ENCODE measurements around the gene ARMS2.
A peak's percentile ranks its signal among the peaks of the same experiment; 100 is the strongest.

The ARMS2 gene, protein sequence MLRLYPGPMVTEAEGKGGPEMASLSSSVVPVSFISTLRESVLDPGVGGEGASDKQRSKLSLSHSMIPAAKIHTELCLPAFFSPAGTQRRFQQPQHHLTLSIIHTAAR

DNA sequence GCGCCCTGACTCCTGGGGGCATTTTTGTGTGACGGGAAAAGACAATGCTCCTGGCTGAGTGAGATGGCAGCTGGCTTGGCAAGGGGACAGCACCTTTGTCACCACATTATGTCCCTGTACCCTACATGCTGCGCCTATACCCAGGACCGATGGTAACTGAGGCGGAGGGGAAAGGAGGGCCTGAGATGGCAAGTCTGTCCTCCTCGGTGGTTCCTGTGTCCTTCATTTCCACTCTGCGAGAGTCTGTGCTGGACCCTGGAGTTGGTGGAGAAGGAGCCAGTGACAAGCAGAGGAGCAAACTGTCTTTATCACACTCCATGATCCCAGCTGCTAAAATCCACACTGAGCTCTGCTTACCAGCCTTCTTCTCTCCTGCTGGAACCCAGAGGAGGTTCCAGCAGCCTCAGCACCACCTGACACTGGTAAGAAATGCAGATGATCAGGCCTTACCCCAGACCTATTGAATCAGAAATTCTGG is at the start of gene ARMS2:
Gene ARMS2, plus strand, starts transcription at position 51 of the 478 bp plus-strand sequence. Its CDS starts 75 bp downstream, at position 126.
- DNase-seq (ENCODE audit: low read depth) = no peak

DNA sequence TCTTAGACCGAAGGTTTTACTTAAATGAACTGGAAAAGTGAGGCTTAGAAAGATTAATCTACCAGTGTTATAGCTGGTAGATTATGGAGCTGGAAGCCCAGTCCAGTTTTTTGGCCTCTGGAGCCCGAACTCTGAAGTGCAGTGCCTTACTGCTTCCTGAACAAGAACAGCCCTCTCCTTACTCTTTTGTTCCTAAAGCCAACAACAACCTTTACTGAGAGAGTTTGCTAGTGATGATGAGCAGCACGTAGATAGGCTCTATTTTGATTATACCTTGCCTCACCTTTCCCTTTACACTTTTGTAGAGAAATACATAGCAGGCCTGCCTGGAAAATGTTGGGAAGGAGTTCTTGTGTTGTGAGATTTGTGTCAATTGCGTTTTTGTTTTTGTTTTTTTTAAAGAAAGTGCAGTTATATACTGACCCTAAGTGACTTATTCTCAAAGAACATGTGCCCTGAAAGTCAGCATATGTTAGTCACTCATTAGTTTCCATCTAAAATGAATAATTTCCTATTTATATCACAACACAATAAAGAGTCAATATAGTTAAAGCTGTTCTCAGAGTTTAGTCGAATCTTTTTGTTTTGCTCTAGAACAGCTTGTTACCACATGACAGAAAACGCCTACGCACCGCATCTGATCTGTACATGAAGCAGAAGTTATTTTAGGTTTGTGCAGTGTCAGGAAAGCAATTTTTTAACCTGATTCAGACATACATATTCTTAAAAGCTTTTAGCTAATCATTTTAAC is 46.9 kb upstream of the ARMS2 start:
- peak; percentile 26 for DNase-seq (ENCODE audit: low read depth)

DNA sequence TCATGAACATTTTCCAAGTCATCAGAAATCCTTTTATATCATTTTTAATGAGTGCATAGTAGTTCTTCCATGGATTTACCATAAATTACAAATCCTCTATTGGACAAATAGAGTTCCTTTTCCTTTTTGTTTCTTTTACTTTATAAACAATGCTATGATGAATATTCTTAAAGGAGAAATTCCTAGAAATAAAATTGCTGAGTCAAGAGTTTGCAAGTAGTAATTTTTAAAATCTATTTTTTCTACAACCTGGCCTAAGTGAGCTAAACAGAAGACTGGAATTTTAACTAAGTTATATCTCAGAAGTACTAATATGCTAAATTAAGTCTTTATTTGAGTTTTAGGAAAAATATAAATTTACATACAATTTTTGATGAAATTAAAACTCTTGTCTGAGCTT is 41.1 kb upstream of the ARMS2 start:
- DNase-seq (ENCODE audit: low read depth) = no peak

DNA sequence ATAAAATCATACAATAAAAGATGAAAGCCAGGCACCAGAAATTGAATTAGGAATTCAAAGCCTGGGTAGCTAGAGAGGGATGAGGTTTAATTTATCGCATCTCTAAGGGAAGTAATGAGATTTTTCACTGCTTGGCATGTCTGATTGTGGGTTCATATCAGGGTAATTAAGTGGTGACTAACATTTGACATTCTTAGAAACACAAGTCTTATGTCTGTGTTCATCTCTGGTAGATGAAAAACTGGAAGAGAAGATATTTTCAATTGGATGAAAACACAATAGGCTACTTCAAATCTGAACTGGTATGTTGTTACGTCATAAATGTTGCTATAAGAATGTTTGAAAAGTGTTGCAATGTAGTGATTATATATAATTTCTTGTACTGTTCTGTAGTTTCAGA is 36.8 kb upstream of the ARMS2 start:
- DNase-seq (ENCODE audit: low read depth) = peak; percentile 56

DNA sequence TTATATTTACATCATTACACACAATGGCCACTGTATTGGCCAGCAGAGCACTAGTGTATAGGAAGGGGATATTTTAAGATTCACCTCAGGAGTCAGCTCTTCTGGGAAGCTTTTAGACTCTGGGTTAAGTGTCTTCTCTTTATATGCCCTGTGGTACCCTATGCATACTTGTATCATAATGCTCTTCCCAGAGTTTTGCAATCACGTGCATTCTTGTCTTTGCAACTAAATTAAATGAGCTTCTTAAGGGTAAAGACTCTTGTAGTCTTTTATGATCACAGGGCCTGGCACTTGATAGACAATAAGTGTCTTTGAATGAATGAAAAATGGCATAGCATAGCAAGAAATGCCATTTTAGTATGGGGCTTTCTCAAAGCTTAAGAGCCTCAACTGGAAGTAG is 35.4 kb upstream of the ARMS2 start:
- peak; percentile 13 for DNase-seq (ENCODE audit: low read depth)

DNA sequence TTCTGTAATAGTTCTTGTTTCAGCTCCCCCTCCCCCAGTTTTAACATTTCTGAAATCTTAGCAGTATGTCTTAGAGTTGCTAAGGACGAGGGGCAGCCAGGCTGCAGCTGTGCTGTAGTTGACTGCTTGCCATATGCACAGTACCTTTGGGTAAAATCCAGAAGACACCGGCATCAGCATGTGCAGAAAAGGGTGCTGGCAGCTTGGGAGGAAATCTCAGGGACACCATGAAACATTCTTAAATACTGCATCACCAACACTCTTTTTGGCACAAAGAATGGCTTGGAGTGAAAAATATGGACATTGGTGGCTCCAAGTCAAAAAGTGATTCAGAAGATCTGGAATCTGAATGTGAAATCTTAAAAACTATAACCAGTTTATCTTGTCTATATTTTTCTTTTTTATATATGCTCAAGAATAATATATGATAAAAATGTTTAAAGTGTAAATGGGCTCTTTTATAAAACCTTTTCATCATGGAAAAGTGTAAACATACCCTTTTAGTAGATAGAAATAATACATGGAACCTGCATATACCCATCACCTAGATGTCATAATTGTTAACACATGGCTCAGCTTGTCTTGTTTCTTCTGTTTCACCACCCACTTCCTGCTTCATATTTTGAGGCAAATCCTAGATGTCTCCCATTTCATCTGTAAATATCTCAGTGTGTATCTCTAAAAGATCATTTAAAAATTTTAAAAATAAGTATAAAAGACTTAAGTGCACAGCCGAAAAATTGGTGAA is 34.4 kb upstream of the ARMS2 start:
- DNase-seq (ENCODE audit: low read depth) = no peak

DNA sequence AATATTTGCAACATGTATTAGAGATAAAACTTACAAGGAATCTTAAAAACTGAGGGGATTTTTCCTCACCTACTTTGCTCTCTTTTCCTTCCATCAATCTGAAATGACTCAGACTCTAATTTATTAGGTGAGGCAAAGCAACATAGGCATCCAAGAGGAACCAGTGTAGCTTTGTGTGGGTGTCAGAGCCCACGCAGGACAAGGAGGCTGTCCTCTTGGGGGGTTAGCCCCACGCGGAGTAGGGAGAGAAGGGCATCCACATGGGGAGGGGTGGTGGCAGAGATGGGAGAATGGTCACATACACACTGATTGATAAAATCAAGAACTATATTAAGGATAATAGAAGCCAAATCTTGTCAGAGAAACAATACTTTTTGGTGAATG is 33.8 kb upstream of the ARMS2 start:
- no peak for DNase-seq (ENCODE audit: low read depth)

DNA sequence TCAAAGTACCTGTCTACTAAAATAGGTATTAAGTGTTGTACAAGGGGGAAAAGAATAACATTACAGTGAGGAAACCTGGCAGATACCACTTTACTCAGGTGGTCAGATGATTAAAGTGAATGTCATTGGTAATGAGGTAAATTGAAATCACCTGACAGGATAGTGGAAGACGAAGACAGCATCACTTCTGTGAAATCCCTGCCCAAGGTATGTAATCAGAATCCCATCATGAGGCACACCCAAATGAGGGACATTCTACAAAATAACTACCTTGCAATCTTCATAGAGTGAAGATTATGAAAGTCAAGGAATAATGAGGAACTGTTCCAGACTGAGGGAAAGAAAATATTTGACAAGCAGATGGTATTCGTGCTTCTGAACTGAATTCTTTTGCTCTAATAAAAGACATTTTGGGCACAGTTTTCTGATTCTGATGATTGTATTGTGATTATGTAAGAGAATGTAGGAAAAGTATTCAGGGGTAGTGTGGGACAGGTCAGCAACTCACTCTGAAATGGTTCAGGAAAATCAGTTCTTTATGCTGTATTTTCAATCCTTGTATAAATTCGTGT is 33.3 kb upstream of the ARMS2 start:
- DNase-seq (ENCODE audit: low read depth) = no peak

DNA sequence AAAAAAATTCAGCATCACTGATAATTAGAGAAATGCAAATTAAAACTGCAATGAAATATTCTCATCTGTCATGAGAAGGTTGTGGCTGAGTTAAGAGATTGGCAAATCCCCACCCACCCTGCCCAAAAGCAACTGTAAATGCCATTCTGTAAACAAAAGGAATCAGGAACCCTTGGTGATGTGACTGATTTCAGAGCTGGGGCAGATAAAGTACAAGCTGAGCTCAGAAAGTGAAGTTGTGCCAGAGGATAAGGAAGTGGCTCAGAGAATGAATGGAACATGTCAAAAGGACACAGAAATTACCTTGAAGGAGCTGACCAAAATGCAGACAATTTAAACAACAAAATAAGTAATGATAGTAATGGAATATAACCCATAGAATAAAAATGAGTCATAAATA is 32.7 kb upstream of the ARMS2 start:
- DNase-seq (ENCODE audit: low read depth) = no peak

DNA sequence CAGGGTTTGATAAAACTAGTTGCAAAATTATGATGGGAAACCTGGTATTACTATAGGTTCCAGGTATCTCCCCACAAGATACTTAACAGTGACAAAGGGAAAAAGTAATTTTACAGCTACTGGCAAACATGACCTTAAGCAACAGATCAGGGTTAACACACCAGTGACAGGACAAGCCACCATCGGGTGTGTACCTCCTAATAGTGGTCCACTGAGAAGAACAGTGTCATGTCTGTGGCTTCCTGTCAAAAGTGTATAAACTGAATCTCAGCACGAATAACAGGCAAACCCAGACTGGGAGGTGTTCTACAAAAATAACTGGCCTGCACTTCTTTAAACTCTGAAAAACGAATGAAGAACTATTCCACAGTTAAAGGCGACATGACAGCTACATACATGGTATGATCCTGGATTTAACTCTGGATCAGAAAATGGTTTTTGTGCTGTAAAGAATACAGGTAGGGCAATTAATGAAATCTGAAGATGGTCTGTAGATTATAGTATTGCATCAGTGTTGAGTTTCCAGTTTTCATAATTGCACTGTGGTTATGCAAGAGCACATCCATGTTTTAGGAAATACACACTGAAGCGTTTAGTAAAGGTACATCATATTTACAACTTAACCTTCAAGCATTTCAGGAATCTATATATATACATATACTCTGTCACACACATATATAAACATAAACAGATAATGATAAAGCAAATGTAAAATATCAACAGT is 32.0 kb upstream of the ARMS2 start:
- peak; percentile 15 for DNase-seq (ENCODE audit: low read depth)

DNA sequence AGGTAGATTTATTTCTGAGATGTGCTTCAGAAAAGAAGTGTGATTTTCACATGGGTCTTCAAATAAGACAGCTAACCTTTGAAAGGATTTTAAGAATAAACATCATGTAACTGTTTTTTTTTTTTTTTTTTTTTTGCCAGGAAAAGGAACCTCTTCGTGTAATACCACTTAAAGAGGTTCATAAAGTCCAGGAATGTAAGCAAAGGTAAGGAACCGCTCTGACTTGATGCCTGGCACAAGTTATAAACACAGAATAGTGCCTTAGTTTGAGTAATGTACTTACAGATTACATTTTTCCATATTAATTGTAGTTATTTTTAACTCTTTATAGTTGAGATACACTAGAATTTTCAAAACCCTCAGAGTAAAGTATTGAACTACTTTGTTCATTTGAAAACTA is 30.4 kb upstream of the ARMS2 start:
- DNase-seq (ENCODE audit: low read depth) = no peak

DNA sequence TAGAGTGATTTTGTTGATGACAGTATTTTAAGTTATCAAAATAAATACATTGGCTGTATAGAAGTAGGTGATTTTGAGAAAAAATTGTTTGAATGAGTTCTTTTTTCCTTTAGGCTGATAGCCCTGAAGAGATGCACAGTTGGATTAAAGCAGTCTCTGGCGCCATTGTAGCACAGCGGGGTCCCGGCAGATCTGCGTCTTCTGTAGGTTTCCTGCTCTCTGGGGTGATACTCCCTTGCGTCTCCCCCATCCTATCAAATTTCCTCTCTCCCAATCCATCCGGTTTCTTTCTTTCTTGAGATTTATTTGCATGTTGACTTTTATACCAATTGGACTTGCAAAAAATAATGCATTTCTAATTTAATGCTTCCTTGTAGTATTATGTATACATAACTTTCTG is 27.6 kb upstream of the ARMS2 start:
- no peak for DNase-seq (ENCODE audit: low read depth)

DNA sequence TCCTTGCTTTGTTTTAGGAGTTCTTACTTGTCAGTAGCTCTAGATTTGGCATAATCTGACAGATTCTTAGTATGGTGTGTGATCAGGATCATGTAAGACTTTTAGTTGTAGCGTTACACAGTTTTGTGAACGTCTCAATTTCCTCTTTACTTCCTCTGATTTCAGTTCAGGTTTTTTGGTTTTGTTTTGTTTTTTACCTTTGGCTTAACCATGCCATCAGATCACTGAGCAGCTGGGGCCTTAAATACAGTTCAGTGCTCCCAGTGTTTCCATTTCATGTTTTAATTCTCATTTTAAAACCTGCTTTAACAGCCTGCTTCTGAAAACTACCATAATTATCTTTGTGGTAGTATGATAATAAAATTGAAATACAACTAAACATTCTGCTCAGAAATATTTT is 27.2 kb upstream of the ARMS2 start:
- DNase-seq (ENCODE audit: low read depth) = no peak

DNA sequence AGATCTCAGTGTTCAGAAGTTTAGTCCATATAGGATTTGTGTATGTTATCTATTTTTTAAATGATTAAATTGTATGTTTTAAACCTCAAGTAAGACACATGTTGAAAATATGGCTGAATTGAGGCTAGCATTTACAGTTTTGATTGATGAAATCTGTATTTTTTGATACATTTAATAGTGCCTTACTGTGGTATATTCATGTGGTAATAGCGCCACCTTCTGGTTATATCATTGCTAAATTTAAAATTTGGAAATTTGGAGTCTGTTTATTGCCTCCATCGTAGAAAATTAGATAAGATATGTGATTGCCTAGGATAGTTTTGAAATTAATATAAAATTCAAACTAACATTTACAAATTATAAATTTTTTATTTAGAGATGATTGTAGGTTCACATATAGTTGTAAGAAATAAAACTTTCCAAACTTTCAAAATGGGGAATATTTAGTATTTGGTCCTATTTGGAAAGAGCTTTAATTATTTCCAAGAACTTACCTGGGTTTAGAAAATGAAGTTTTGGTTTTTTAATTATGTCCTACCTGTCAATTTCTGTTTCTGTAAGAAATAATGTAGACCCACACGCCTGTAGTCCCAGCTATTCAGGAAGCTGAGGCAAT is 19.1 kb upstream of the ARMS2 start:
- peak; percentile 41 for DNase-seq (ENCODE audit: low read depth)

DNA sequence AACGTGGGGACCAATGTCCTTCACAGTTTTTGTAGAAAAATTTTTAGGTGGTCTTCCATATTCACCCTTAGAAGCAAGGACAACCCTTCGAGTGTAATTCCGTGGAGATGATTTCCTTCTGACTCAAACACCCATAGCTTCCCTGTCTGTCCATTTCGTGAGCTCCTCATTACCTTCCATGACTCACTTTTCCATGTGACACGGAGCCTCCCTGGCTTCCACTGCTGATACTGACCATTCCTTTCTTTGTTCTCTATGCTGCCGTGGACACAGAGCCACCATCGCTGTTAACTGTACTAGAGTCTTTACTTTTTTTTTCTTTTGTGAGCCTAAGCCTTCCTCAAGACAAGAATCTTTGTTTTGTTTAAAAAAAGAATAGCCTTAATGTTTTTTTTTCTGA is 12.5 kb upstream of the ARMS2 start:
- peak; percentile 78 for DNase-seq (ENCODE audit: low read depth)

DNA sequence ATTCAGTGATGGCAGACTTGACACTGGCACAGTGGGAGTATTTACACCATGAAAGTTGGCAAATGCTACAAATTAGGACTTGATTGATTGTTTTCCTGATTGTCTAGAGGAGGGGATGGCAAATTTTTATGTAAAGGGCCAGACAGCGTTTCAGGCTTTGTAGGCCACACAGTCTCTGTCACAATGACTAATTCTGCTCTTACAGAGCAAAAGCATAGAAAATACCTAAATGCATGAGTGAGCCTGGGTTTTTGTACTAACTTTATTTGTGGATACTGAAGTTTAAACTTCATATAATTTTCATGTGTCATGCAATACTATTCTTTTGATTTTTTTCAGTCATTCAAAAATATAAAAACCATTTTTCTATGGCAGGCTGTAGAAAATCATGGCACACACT is 9.0 kb upstream of the ARMS2 start:
- DNase-seq (ENCODE audit: low read depth) = no peak

DNA sequence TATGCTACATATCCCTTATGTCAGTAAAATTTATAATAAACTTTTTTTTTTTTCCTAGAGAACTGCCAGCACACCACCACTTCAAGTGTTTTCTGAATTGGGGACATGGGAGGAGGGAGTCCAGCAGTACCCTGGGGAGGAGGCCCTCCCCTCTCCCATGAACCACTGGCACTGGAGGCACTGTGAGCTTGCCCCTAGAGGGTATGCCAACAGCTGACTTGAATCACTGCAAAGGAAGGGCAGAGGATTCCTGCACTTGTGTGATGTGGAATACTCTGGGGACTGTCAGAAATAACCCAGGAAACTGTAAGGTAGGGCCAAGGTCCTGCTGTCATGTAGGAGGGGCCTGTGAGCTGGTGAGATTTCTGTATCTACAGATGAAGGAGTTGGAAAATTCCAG is 8.5 kb upstream of the ARMS2 start:
- DNase-seq (ENCODE audit: low read depth) = no peak

DNA sequence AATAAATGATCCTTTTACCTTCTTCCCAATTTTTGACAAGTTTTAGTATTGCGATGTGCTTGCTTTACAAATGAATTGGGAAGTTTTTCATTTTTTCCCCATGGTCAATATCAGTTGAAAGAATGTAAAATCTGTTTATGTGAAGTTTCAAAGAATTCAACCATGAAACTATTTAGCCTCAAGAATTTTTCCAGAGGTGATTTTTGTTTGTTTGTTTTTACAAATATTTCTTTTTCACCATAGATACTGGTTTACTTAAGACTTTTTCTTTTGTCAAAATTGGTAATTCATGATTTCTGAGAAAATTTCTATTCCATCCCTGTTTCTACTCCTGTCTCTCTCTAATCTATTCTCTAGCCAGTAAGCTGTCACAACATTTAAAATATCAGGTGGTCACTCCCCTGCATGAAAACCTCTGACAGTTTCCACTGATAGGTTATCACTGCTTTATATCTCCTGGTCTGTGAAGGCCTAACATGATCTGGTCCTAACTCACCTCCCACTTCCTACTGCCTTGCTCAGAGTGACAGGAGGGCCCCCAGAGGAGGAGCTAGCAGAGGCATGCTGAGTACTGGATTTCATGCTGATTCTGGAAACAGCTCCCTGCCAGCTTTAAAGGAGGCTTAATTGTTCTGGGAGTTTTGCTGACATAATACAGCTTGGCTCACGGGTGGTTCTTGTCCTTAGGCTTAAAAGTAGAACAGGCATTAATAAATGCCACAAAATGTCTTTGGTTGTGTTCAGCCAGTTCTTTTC is 7.6 kb upstream of the ARMS2 start:
- DNase-seq (ENCODE audit: low read depth) = peak; percentile 90

DNA sequence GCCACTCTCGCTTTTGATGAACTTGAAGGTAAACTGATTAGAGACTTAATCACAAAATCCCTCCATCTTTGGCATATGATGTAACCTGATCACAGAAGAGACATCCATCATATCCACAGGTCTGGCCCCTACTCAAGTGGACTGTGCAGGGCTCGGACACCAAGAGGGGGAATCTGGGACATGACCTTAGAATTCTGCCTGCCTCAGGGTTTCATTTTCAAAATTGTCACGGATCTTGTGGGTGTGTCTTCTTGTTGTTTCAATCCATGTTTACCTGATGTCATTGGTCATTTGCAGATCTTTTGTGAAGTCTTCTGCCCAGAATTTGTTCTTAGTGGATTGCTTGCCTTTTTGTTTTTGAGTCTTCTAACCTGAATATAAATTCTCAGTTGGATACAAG is 5.9 kb upstream of the ARMS2 start:
- no peak for DNase-seq (ENCODE audit: low read depth)

DNA sequence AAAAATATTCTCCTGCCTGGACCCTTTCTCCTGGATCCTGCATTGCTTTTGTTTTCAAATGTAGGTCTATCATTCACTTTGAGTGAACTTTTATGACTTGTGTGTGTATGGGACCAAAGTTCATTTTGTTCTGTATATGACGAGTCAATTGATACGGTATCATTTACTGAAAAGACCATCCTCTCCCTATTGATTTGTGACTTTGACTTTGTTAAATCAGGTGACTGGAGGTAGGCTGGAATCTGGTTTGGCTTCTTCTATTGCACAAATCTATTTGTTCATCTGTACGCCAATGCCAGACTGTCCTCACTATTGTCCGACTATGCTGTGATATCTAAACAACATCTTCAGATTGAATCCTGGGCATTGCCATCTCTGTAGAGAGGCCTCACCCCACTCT is 5.3 kb upstream of the ARMS2 start:
- DNase-seq (ENCODE audit: low read depth) = no peak

DNA sequence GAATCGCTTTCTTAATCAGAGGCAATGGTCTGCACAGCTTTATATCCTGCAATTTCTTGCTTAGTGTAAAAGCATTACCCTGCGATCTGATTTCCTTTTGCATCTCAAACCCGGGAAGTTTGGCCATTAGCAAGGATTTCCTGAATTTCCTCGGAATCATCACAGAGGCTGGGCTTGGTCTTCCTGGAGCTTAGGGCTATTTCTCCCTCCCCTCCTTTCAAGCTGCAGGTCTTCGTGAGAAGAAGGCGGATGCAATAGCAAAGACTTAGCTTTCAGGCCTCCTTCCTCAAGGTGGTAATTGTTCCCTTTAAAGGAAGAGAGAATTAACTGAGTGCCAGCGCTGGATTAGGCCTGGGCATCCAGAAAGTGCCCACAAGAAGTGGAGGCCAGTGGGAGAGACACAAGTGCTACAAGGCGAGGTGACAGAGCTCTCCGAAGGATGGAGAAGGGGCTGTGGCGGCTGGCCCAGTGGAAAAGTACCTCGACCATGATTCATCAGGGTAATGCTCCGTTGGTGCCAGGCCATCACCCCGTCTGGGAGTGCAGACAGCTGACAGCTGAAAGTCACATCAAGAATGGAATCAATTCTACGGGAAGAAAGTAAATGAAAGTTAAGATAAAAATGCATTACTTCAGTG is 4.0 kb upstream of the ARMS2 start:
- DNase-seq (ENCODE audit: low read depth) = no peak
